GM19193 (cell line): Measurements from ENCODE around the gene ELAVL3.

ENCODE experiments used
- POLR2A ChIP-seq: IDR thresholded peaks from 4 replicates; pipeline ENCODE4 v1.6.1; 2011; ENCODE audit not compliant: insufficient read depth, insufficient read length; ENCODE audit errors: extremely low read depth

The ELAVL3 gene

GRCh38 chr19:11453468-11454341 lies 27.1 kb downstream of the ELAVL3 start:
- TF ChIP-seq POLR2A = no peak

GRCh38 chr19:11452620-11453310 lies 28.1 kb downstream of the ELAVL3 start:
- no peak for TF ChIP-seq POLR2A

GRCh38 chr19:11451871-11452619 lies 28.8 kb downstream of the ELAVL3 start:
- TF ChIP-seq POLR2A = no peak

- TF ChIP-seq POLR2A = no peak
These were observed 29.4 kb downstream of the ELAVL3 start for GRCh38 chr19:11451327-11451870.

GRCh38 chr19:11450570-11451326 lies 30.1 kb downstream of the ELAVL3 start:
- no peak for TF ChIP-seq POLR2A

GRCh38 chr19:11448923-11449554 lies 31.8 kb downstream of the ELAVL3 start:
- TF ChIP-seq POLR2A = no peak

- TF ChIP-seq POLR2A = no peak
These were observed 32.4 kb downstream of the ELAVL3 start for GRCh38 chr19:11448410-11448809.

- no peak for TF ChIP-seq POLR2A
These were observed 33.2 kb downstream of the ELAVL3 start for GRCh38 chr19:11447347-11448262.

- TF ChIP-seq POLR2A = no peak
These were observed 34.1 kb downstream of the ELAVL3 start for GRCh38 chr19:11446652-11447301.

- no peak for TF ChIP-seq POLR2A
These were observed 34.6 kb downstream of the ELAVL3 start for GRCh38 chr19:11446271-11446651.

GRCh38 chr19:11445141-11445540 lies 35.7 kb downstream of the ELAVL3 start:
- no peak for TF ChIP-seq POLR2A

GRCh38 chr19:11444059-11444458 lies 36.8 kb downstream of the ELAVL3 start:
- no peak for TF ChIP-seq POLR2A
